Activated naive CD4-positive, alpha-beta T cell treated with anti-CD3 and anti-CD28 coated beads, Interleukin-2, amount 50 U/mL, for 72 hours (primary cell): ENCODE data around the gene PIP5KL1. TPM values are rescaled to one million over a fixed set of nuclear protein-coding genes. Genes with fewer than 3 reads are reported as not detected.
"Not testable (repeated sequence)": the region's sequence is repeated elsewhere in the genome, so short reads cannot be mapped to it uniquely, and the experiment has no call there.

Experiments used
- ATAC-seq, 2 donors: fragments of 150-1000 bp; cut with Tn5 transposase; 2 replicates each; pipeline ENCODE4 v1.10.0; 2021; ENCODE audit warnings: mild to moderate bottlenecking in 2 of 2, moderate library complexity in 2 of 2
- DNase-seq, 2 donors: peaks; one replicate each; pipeline ENCODE4 v3.0.0; 2021 to 2022; ENCODE audit warnings: low spot score in 2 of 2
- H3K27ac Mint-ChIP-seq, 2 donors: one replicate each; pipeline ENCODE4 v1.8.0; 2022; ENCODE audit warnings: mild to moderate bottlenecking in 2 of 2, mixed read lengths in 2 of 2
- H3K36me3 Mint-ChIP-seq, 2 donors: one replicate each; pipeline ENCODE4 v1.8.0; 2022; ENCODE audit warnings: mixed read lengths in 2 of 2
- H3K9me3 Mint-ChIP-seq, 2 donors: one replicate each; pipeline ENCODE4 v1.8.0; 2022; ENCODE audit warnings: mixed read lengths in 2 of 2
- total RNA-seq, 2 donors: library from RNA; stranded (reverse); gene quantifications; one replicate each; pipeline ENCODE4 v1.2.3, GENCODE V29; 2022

The PIP5KL1 gene
- total RNA-seq, 2 donors from 2014 or later, result 4.0 to 6.8 TPM

GRCh38 chr9:127898433-127899127 lies 32.0 kb downstream of the PIP5KL1 start:
- ATAC-seq, result peak; percentile 7 to 8
- Mint-ChIP-seq H3K27ac (peak overlapping the region; percentile 65 to 81), H3K36me3 (peaks cover 28 to 30% of the 10 kb centered on the region in 2 donors), H3K9me3 (no peaks in the 10 kb centered on the region)
- no peak for DNase-seq

GRCh38 chr9:127897193-127897692 lies 33.3 kb downstream of the PIP5KL1 start:
- peak in 1 of 2 donors; percentile 30 for ATAC-seq

GRCh38 chr9:127896395-127897192 lies 34.0 kb downstream of the PIP5KL1 start:
- Mint-ChIP-seq H3K36me3 (peaks cover 42 to 44% of the 10 kb centered on the region in 2 donors), H3K9me3 (no peaks in the 10 kb centered on the region), H3K27ac (peak overlapping the region in 1 of 2 donors; percentile 18)
- no peak for DNase-seq
- ATAC-seq, result no peak

More at GRCh38 chr9:127897193-127897692, 33.3 kb downstream of the PIP5KL1 start:
- H3K36me3 Mint-ChIP-seq, result peaks cover 41 to 44% of the 10 kb centered on the region in 2 donors
- H3K27ac Mint-ChIP-seq, result no peak overlapping the region
- DNase-seq, result no peak
- H3K9me3 Mint-ChIP-seq, result no peaks in the 10 kb centered on the region

GRCh38 chr9:127895811-127896210 lies 34.8 kb downstream of the PIP5KL1 start:
- Mint-ChIP-seq H3K27ac (peak overlapping the region in 1 of 2 donors; percentile 50), H3K9me3 (no peaks in the 10 kb centered on the region), H3K36me3 (peaks cover 44 to 49% of the 10 kb centered on the region in 2 donors)
- ATAC-seq (no peak), DNase-seq (no peak)

- ATAC-seq, result no peak
- peaks cover 44 to 50% of the 10 kb centered on the region in 2 donors for H3K36me3 Mint-ChIP-seq
- no peaks in the 10 kb centered on the region for H3K9me3 Mint-ChIP-seq
- H3K27ac Mint-ChIP-seq, result peak overlapping the region in 1 of 2 donors; percentile 84
- DNase-seq, result no peak
These were observed 37.2 kb downstream of the PIP5KL1 start for GRCh38 chr9:127893392-127893791.

GRCh38 chr9:127892831-127893230 lies 37.7 kb downstream of the PIP5KL1 start:
- H3K36me3 Mint-ChIP-seq, result peaks cover 46 to 52% of the 10 kb centered on the region in 2 donors
- DNase-seq, result no peak
- ATAC-seq, result no peak
- H3K27ac Mint-ChIP-seq, result no peak overlapping the region
- no peaks in the 10 kb centered on the region for H3K9me3 Mint-ChIP-seq

GRCh38 chr9:127890053-127890452 lies 40.5 kb downstream of the PIP5KL1 start:
- Mint-ChIP-seq H3K27ac (no peak overlapping the region), H3K36me3 (peaks cover 36 to 51% of the 10 kb centered on the region in 2 donors), H3K9me3 (no peaks in the 10 kb centered on the region)
- ATAC-seq, result peak in 1 of 2 donors; percentile 41
- DNase-seq, result no peak

- no peak for DNase-seq
- Mint-ChIP-seq H3K27ac (no peak overlapping the region), H3K9me3 (no peaks in the 10 kb centered on the region), H3K36me3 (peaks cover 13 to 39% of the 10 kb centered on the region in 2 donors)
- ATAC-seq, result peak in 1 of 2 donors; percentile 43
These were observed 42.8 kb downstream of the PIP5KL1 start for GRCh38 chr9:127887792-127888191.

- H3K27ac Mint-ChIP-seq, result peak overlapping the region in 1 of 2 donors; percentile 93
- no peak for DNase-seq
- ATAC-seq, result no peak
- H3K9me3 Mint-ChIP-seq, result no peaks in the 10 kb centered on the region
- H3K36me3 Mint-ChIP-seq, result peaks cover 7 to 31% of the 10 kb centered on the region in 2 donors
These were observed 44.1 kb downstream of the PIP5KL1 start for GRCh38 chr9:127886401-127886972.

GRCh38 chr9:127885508-127886281 lies 44.9 kb downstream of the PIP5KL1 start:
- no peak for ATAC-seq
- DNase-seq, result no peak
- Mint-ChIP-seq H3K27ac (peak overlapping the region; percentile 23 to 93), H3K36me3 (peaks cover 7 to 24% of the 10 kb centered on the region in 2 donors), H3K9me3 (no peaks in the 10 kb centered on the region)

- ATAC-seq, result no peak
- peaks cover 7 to 24% of the 10 kb centered on the region in 2 donors for H3K36me3 Mint-ChIP-seq
- no peak for DNase-seq
- no peaks in the 10 kb centered on the region for H3K9me3 Mint-ChIP-seq
- H3K27ac Mint-ChIP-seq, result peak overlapping the region; percentile 23 to 77
These were observed 45.5 kb downstream of the PIP5KL1 start for GRCh38 chr9:127884976-127885490.

GRCh38 chr9:127884427-127884911 lies 46.1 kb downstream of the PIP5KL1 start:
- ATAC-seq (peak in 1 of 2 donors; percentile 13), DNase-seq (no peak)
- H3K36me3 Mint-ChIP-seq, result peaks cover 7 to 24% of the 10 kb centered on the region in 2 donors
- H3K9me3 Mint-ChIP-seq, result no peaks in the 10 kb centered on the region
- H3K27ac Mint-ChIP-seq, result peak overlapping the region; percentile 23 to 52

- Mint-ChIP-seq H3K9me3 (no peaks in the 10 kb centered on the region), H3K36me3 (peaks cover 7 to 24% of the 10 kb centered on the region in 2 donors), H3K27ac (peak overlapping the region in 1 of 2 donors; percentile 23)
- DNase-seq (no peak), ATAC-seq (peak in 1 of 2 donors; percentile 15)
These were observed 46.6 kb downstream of the PIP5KL1 start for GRCh38 chr9:127883959-127884358.

- not testable (repeated sequence) for ATAC-seq, H3K27ac Mint-ChIP-seq, H3K9me3 Mint-ChIP-seq, DNase-seq
- H3K36me3 Mint-ChIP-seq, result peaks cover 0 to 16% of the 10 kb centered on the region in 2 donors
These were observed 48.9 kb downstream of the PIP5KL1 start for GRCh38 chr9:127881715-127882114.

GRCh38 chr9:127880143-127880542 lies 50.4 kb downstream of the PIP5KL1 start:
- no peak for DNase-seq
- Mint-ChIP-seq H3K9me3 (no peaks in the 10 kb centered on the region), H3K36me3 (peaks cover 0 to 10% of the 10 kb centered on the region in 2 donors), H3K27ac (no peak overlapping the region)
- no peak for ATAC-seq
